Neural cell (in vitro differentiated cells): ENCODE data around the gene NDUFV2. TPM values are rescaled to one million over a fixed set of nuclear protein-coding genes. Genes with fewer than 3 reads are reported as not detected.
"Not testable (repeated sequence)": the region's sequence is repeated elsewhere in the genome, so short reads cannot be mapped to it uniquely, and the experiment has no call there.

ENCODE experiments used
- H2AFZ ChIP-seq: fragments of 200-600, 300-800 bp; sonication (generic), shearing (Covaris generic); 2 replicates; pipeline ENCODE4 v1.6.0; 2014; ENCODE audit warnings: low read depth, mild to moderate bottlenecking, antibody characterized with exemption, low read length, moderate library complexity
- H3F3A ChIP-seq: fragments of 200-600 bp; shearing (Covaris generic); 2 replicates; pipeline ENCODE4 v1.6.1; 2016; ENCODE audit warnings: mild to moderate bottlenecking, moderate library complexity, mixed read lengths, antibody characterized with exemption, low read length; ENCODE audit not compliant: insufficient read depth, poor library complexity, severe bottlenecking
- H3K27ac ChIP-seq: fragments of 200-600, 300-800 bp; sonication (generic), shearing (Covaris generic); 2 replicates; pipeline ENCODE4 v1.5.1; 2014; ENCODE audit warnings: mild to moderate bottlenecking, low read length, moderate library complexity
- H3K27me3 ChIP-seq: fragments of 300-800, 200-600 bp; sonication (generic), shearing (Covaris generic); 2 replicates; pipeline ENCODE4 v1.6.0; 2014; ENCODE audit warnings: mild to moderate bottlenecking, low read depth, low read length, moderate library complexity; ENCODE audit not compliant: insufficient read depth
- H3K36me3 ChIP-seq: fragments of 300-800, 200-600 bp; sonication (generic), shearing (Covaris generic); 2 replicates; pipeline ENCODE4 v1.5.1; 2014; ENCODE audit warnings: mild to moderate bottlenecking, antibody characterized with exemption, low read length, moderate library complexity; ENCODE audit not compliant: insufficient read depth
- H3K4me2 ChIP-seq: fragments of 300-800, 200-600 bp; sonication (generic), shearing (Covaris generic); 2 replicates; pipeline ENCODE4 v1.6.0; 2014; ENCODE audit warnings: mild to moderate bottlenecking, low read length
- H3K4me3 ChIP-seq: fragments of 300-800, 200-600 bp; sonication (generic), shearing (Covaris generic); 2 replicates; pipeline ENCODE4 v1.5.1; 2014; ENCODE audit warnings: mild to moderate bottlenecking, low read length, moderate library complexity
- H3K79me2 ChIP-seq: fragments of 200-600 bp; shearing (Covaris generic); replicated peaks from 2 replicates; pipeline ENCODE4 v1.6.0; 2014; ENCODE audit warnings: mild to moderate bottlenecking, low read length, moderate library complexity; ENCODE audit not compliant: insufficient read depth
- H3K9ac ChIP-seq: fragments of 300-800, 200-600 bp; sonication (generic), shearing (Covaris generic); 2 replicates; pipeline ENCODE4 v1.6.1; 2016; ENCODE audit warnings: mild to moderate bottlenecking, low read length, mixed read lengths
- H3K9me2 ChIP-seq: fragments of 200-600 bp; shearing (Covaris generic); 2 replicates; pipeline ENCODE4 v1.6.1; 2016; ENCODE audit warnings: mild to moderate bottlenecking, low read length, mixed read lengths; ENCODE audit not compliant: insufficient read depth
- H3K9me3 ChIP-seq: fragments of 200-600, 300-800 bp; sonication (generic), shearing (Covaris generic); 2 replicates; pipeline ENCODE4 v1.6.1; 2016; ENCODE audit warnings: mild to moderate bottlenecking, mixed run types, low read length, moderate library complexity, mixed read lengths
- H4K20me1 ChIP-seq: fragments of 200-600 bp; shearing (Covaris generic); 2 replicates; pipeline ENCODE4 v1.6.1; 2016; ENCODE audit warnings: mild to moderate bottlenecking, mixed run types; ENCODE audit not compliant: insufficient read depth
- EP300 ChIP-seq: fragments of 450-650 bp; conservative IDR thresholded peaks from 2 replicates; pipeline ENCODE4 v1.6.1; 2014; ENCODE audit warnings: antibody characterized with exemption, mild to moderate bottlenecking, moderate library complexity; ENCODE audit not compliant: poor library complexity, severe bottlenecking
- EZH2 ChIP-seq: fragments of 200-600, 300-800 bp; shearing (Covaris generic), sonication (generic); IDR thresholded peaks from 2 replicates; pipeline ENCODE4 v1.6.1; 2014; ENCODE audit warnings: antibody characterized with exemption, low read length, borderline replicate concordance, mild to moderate bottlenecking; ENCODE audit not compliant: insufficient read depth, poor library complexity, severe bottlenecking
- MXI1 ChIP-seq: fragments of 450-650 bp; conservative IDR thresholded peaks from 2 replicates; pipeline ENCODE4 v1.6.1; 2014; ENCODE audit warnings: antibody characterized with exemption, mild to moderate bottlenecking; ENCODE audit not compliant: poor library complexity, severe bottlenecking
- POLR2AphosphoS5 ChIP-seq: IDR thresholded peaks from 2 replicates; pipeline ENCODE4 v1.6.1; 2012
- RAD21 ChIP-seq: fragments of 450-650 bp; conservative IDR thresholded peaks from 2 replicates; pipeline ENCODE4 v1.6.1; 2014; ENCODE audit warnings: antibody characterized with exemption, mild to moderate bottlenecking, moderate library complexity
- SMC3 ChIP-seq: fragments of 450-650 bp; conservative IDR thresholded peaks from 2 replicates; pipeline ENCODE4 v1.6.1; 2014; ENCODE audit warnings: antibody characterized with exemption, mild to moderate bottlenecking, moderate library complexity; ENCODE audit not compliant: poor library complexity
- TAF1 ChIP-seq: IDR thresholded peaks from 2 replicates; pipeline ENCODE4 v1.6.1; 2012; ENCODE audit warnings: low read depth
- polyA plus RNA-seq: library from polyadenylated mRNA; depleted of rRNA; stranded (reverse); fragments of >200 nt; gene quantifications from 2 replicates; pipeline ENCODE4 v1.2.3, GENCODE V29; 2014
- TF ChIP-seq, protein P1 (sequence below): fragments of 450-650 bp; IDR thresholded peaks from 2 replicates; pipeline ENCODE4 v1.5.1; 2014; ENCODE audit warnings: antibody characterized with exemption, mild to moderate bottlenecking, moderate library complexity; ENCODE audit not compliant: poor library complexity, severe bottlenecking
- TF ChIP-seq, protein P2 (sequence below): IDR thresholded peaks from 2 replicates; pipeline ENCODE4 v1.6.1; 2012; ENCODE audit warnings: borderline replicate concordance

NDUFV2 gene
- polyA plus RNA-seq, 1 donor from 2014 or later: 285 TPM

DNA sequence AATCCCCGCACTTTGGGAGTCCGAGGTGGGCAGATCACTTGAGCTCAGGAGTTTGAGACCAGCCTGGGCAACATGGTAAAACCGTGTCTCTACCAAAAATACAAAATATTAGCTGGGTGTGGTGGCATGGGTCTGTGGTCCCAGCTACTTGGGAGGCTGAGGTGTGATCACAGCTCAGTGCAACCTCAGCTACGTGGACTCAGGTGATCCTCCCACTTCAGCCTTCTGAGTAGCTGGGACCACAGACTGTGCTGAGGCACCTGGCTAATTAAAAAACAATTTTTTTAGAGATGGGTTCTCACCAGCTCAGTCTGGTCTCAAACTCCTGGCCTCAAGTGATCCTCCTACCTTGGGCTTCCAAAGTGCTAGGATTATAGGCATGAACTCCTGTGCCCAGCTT is 57.5 kb downstream of the NDUFV2 start:
- Histone ChIP-seq H3K9me2 (no peaks in the 10 kb centered on the region), H4K20me1 (no peaks in the 10 kb centered on the region), H3K27me3 (no peaks in the 10 kb centered on the region), H3K9me3 (peaks cover 5% of the 10 kb centered on the region), H3K79me2 (peaks cover 50% of the 10 kb centered on the region), H3K27ac (no peak overlapping the region), H3K4me3 (no peak overlapping the region), H3F3A (no peaks in the 10 kb centered on the region), H2AFZ (no peak overlapping the region), H3K4me2 (no peak overlapping the region), H3K9ac (no peak overlapping the region), H3K36me3 (no peaks in the 10 kb centered on the region)
- TF ChIP-seq TAF1 (no peak), MXI1 (no peak), RAD21 (no peak), SMC3 (no peak), EP300 (no peak), POLR2AphosphoS5 (no peak), EZH2 (no peak)
- TF ChIP-seq, protein P1, sequence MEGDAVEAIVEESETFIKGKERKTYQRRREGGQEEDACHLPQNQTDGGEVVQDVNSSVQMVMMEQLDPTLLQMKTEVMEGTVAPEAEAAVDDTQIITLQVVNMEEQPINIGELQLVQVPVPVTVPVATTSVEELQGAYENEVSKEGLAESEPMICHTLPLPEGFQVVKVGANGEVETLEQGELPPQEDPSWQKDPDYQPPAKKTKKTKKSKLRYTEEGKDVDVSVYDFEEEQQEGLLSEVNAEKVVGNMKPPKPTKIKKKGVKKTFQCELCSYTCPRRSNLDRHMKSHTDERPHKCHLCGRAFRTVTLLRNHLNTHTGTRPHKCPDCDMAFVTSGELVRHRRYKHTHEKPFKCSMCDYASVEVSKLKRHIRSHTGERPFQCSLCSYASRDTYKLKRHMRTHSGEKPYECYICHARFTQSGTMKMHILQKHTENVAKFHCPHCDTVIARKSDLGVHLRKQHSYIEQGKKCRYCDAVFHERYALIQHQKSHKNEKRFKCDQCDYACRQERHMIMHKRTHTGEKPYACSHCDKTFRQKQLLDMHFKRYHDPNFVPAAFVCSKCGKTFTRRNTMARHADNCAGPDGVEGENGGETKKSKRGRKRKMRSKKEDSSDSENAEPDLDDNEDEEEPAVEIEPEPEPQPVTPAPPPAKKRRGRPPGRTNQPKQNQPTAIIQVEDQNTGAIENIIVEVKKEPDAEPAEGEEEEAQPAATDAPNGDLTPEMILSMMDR: no peak
- TF ChIP-seq, protein P2, sequence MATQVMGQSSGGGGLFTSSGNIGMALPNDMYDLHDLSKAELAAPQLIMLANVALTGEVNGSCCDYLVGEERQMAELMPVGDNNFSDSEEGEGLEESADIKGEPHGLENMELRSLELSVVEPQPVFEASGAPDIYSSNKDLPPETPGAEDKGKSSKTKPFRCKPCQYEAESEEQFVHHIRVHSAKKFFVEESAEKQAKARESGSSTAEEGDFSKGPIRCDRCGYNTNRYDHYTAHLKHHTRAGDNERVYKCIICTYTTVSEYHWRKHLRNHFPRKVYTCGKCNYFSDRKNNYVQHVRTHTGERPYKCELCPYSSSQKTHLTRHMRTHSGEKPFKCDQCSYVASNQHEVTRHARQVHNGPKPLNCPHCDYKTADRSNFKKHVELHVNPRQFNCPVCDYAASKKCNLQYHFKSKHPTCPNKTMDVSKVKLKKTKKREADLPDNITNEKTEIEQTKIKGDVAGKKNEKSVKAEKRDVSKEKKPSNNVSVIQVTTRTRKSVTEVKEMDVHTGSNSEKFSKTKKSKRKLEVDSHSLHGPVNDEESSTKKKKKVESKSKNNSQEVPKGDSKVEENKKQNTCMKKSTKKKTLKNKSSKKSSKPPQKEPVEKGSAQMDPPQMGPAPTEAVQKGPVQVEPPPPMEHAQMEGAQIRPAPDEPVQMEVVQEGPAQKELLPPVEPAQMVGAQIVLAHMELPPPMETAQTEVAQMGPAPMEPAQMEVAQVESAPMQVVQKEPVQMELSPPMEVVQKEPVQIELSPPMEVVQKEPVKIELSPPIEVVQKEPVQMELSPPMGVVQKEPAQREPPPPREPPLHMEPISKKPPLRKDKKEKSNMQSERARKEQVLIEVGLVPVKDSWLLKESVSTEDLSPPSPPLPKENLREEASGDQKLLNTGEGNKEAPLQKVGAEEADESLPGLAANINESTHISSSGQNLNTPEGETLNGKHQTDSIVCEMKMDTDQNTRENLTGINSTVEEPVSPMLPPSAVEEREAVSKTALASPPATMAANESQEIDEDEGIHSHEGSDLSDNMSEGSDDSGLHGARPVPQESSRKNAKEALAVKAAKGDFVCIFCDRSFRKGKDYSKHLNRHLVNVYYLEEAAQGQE: no peak

DNA sequence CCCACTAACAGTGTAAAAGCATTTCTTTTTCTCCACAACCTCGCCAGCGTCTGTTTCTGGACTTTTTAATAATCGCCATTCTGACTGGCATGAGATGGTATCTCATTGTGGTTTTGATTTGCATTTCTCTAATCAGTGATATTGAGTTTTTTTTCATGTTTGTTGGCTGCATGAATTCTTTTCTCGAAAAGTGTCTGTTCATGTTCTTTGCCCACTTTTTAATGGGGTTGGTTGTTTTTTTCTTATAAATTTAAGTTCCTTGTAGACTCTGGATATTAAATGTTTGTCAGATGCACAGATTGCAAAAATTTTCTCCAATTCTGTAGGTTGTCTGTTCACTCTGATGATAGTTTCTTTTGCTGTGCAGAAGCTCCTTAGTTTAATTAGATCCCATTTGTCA is 60.2 kb downstream of the NDUFV2 start:
- not testable (repeated sequence) for H3K27me3 ChIP-seq, H2AFZ ChIP-seq, H3K27ac ChIP-seq, H3K36me3 ChIP-seq, H3K9me3 ChIP-seq, H3F3A ChIP-seq, H3K9ac ChIP-seq, H3K9me2 ChIP-seq, H3K4me2 ChIP-seq, H4K20me1 ChIP-seq, H3K4me3 ChIP-seq
- H3K79me2 ChIP-seq: peaks cover 33% of the 10 kb centered on the region

DNA sequence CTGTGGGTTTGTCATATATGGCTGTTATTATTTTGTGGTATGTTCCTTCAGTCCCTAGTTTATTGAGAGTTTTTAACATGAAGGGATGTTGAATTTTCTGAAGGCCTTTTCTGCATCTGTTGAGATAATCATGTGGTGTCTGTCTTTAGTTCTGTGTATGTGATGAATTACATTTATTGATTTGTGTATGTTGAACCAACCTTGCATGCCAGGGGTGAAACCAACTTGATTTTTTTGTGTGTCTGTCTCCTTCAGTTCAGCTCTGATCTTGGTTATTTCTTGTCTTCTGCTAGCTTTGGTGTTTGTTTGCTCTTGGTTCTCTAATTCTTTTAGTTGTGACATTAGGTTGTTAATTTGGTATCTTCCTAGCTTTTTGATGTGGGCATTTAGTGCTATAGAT is 61.6 kb downstream of the NDUFV2 start:
- not testable (repeated sequence) for H3K36me3 ChIP-seq, H3K4me3 ChIP-seq, H4K20me1 ChIP-seq, H3K9ac ChIP-seq, H3K4me2 ChIP-seq, H3F3A ChIP-seq, H2AFZ ChIP-seq, H3K27ac ChIP-seq, H3K9me2 ChIP-seq, H3K9me3 ChIP-seq, H3K27me3 ChIP-seq
- H3K79me2 ChIP-seq: peaks cover 33% of the 10 kb centered on the region

DNA sequence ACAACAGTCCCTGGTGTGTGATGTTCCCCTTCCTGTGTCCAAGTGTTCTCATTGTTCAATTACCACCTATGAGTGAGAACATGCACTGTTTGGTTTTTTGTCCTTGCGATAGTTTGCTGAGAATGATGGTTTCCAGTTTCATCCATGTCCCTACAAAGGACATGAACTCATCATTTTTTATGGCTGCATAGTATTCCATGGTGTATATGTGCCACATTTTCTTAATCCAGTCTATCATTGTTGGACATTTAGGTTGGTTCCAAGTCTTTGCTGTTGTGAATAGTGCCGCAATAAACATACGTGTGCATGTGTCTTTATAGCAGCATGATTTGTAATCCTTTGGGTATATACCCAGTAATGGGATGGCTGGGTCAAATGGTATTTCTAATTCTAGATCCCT is 63.4 kb downstream of the NDUFV2 start:
- not testable (repeated sequence) for H3K36me3 ChIP-seq, H3K4me2 ChIP-seq, H3K4me3 ChIP-seq, H3K9me3 ChIP-seq, H4K20me1 ChIP-seq, H3K27ac ChIP-seq, H3K27me3 ChIP-seq, H3K9me2 ChIP-seq, H2AFZ ChIP-seq, H3F3A ChIP-seq, H3K9ac ChIP-seq
- peaks cover 22% of the 10 kb centered on the region for H3K79me2 ChIP-seq

DNA sequence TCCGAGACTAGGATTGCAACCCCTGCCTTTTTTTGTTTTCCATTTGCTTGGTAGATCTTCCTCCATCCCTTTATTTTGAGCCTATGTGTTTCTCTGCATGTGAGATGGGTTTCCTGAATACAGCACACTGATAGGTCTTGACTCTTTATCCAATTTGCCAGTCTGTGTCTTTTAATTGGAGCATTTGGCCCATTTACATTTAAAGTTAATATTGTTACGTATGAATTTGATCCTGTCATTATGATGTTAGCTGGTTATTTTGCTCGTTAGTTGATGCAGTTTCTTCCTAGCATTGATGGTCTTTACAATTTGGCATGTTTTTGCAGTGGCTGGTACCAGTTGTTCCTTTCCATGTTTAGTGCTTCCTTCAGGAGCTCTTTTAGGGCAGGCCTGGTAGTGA is 67.0 kb downstream of the NDUFV2 start:
- H3K79me2 ChIP-seq, H3K27ac ChIP-seq, H3K4me3 ChIP-seq, H2AFZ ChIP-seq, H3K4me2 ChIP-seq, H3K9ac ChIP-seq, H3K27me3 ChIP-seq, H3K36me3 ChIP-seq, H3K9me2 ChIP-seq, H3F3A ChIP-seq, H3K9me3 ChIP-seq, H4K20me1 ChIP-seq: not testable (repeated sequence)
